HCT116 (cell line): Measurements from ENCODE around the gene NCAPD2. TPM values are rescaled to one million over a fixed set of nuclear protein-coding genes. Genes with fewer than 3 reads are reported as not detected.

ENCODE experiments used
- ATAC-seq: fragments of 200-7000 bp; cut with Tn5 transposase; 2 replicates; pipeline ENCODE4 v1.9.1; 2020; ENCODE audit warnings: mild to moderate bottlenecking, moderate library complexity
- BruUV-seq: library from RNA; stranded (reverse); fragments of 400-500 nt; replicated peaks from 2 replicates; lab custom pipeline; 2021; lab: Mats Ljungman, UMichigan
- CTCF ChIA-PET: fragments of 300-600 bp; sonication (Branson Sonifier 250); formaldehyde crosslinking; loops from one replicate; lab custom pipeline; 2021; ENCODE audit warnings: antibody characterized with exemption; lab: Charles Lee
- POLR2A ChIA-PET: fragments of 300-600, 350-600 bp; sonication (Branson Sonifier 250); formaldehyde crosslinking; loops from one replicate; lab custom pipeline; 2021; ENCODE audit warnings: antibody characterized with exemption; lab: Charles Lee
- RAD21 ChIA-PET, 2 experiments: fragments of 300-600 bp; sonication (Branson Sonifier 250); formaldehyde crosslinking; loops; one replicate each; lab custom pipeline; 2023; ENCODE audit warnings: low total read pairs in 2 of 2; ENCODE audit not compliant: uncharacterized antibody in 2 of 2, unreplicated experiment in 2 of 2, low non-redundant PET in 1 of 2; lab: Charles Lee
- DNase-seq: peaks from one replicate; pipeline ENCODE4 v3.0.0-alpha.2; 2010; ENCODE audit warnings: low read depth, low spot score
- H2AFZ ChIP-seq: fragments of 200-600 bp; shearing (Covaris generic), sonication (generic); 2 replicates; pipeline ENCODE4 v1.6.1; 2017; ENCODE audit warnings: low read depth, mixed run types, mixed read lengths, antibody characterized with exemption, low read length; ENCODE audit not compliant: poor library complexity, severe bottlenecking
- H3K27ac ChIP-seq: 2 replicates; pipeline ENCODE4 v1.5.1; 2012; ENCODE audit warnings: low read depth, low read length
- H3K27me3 ChIP-seq: fragments of 200-600 bp; sonication (generic); 2 replicates; pipeline ENCODE4 v1.6.1; 2016; ENCODE audit warnings: mixed run types, low read length, mixed read lengths; ENCODE audit not compliant: insufficient read depth
- H3K36me3 ChIP-seq, 2 experiments: fragments of 200-500 bp in 1 of 2; fragments of 200-600 bp in 1 of 2; sonication (Bioruptor generic) in 1 of 2; sonication (generic) in 1 of 2; 2 replicates each; pipeline versions ENCODE4 v1.5.1 to v1.6.1; 2014 to 2016; ENCODE audit warnings: low read length in 2 of 2, inconsistent platforms in 1 of 2, mixed read lengths in 1 of 2, mixed run types in 1 of 2; ENCODE audit not compliant: insufficient read depth in 2 of 2, control insufficient read depth in 1 of 2
- H3K4me1 ChIP-seq, 2 experiments: fragments of 200-600 bp in 1 of 2; sonication (generic) in 1 of 2; 2 replicates each; pipeline versions ENCODE4 v1.5.1 to v1.6.1; 2012 to 2017; ENCODE audit warnings: low read length in 2 of 2, inconsistent platforms in 1 of 2, mild to moderate bottlenecking in 1 of 2, mixed read lengths in 1 of 2, mixed run types in 1 of 2, moderate library complexity in 1 of 2; ENCODE audit not compliant: insufficient read depth in 2 of 2, control insufficient read depth in 1 of 2
- H3K4me2 ChIP-seq: fragments of 200-600 bp; sonication (generic); 2 replicates; pipeline ENCODE4 v1.6.1; 2017; ENCODE audit warnings: mixed run types, low read length, mixed read lengths
- H3K4me3 ChIP-seq, 2 experiments: fragments of 200-600 bp in 1 of 2; sonication (generic) in 1 of 2; replicated peaks in 1 of 2; 2 replicates each; pipeline ENCODE4 v1.5.1; 2011 to 2016; ENCODE audit warnings: low read length in 2 of 2, control low read depth in 1 of 2, low read depth in 1 of 2, mild to moderate bottlenecking in 1 of 2, mixed read lengths in 1 of 2, mixed run types in 1 of 2
- H3K79me2 ChIP-seq: fragments of 200-600 bp; sonication (generic); 2 replicates; pipeline ENCODE4 v1.6.1; 2017; ENCODE audit warnings: mild to moderate bottlenecking, mixed run types, low read length, moderate library complexity, mixed read lengths; ENCODE audit not compliant: insufficient read depth
- H3K9ac ChIP-seq: fragments of 200-600 bp; sonication (generic); 2 replicates; pipeline ENCODE4 v1.6.1; 2016; ENCODE audit warnings: low read length, mixed read lengths
- H3K9me2 ChIP-seq: fragments of 200-600 bp; sonication (generic), shearing (Covaris generic); 2 replicates; pipeline ENCODE4 v1.6.1; 2017; ENCODE audit warnings: mixed run types, mild to moderate bottlenecking, moderate library complexity; ENCODE audit not compliant: insufficient read depth
- H3K9me3 ChIP-seq, 2 experiments: fragments of 200-500 bp in 1 of 2; fragments of 200-600 bp in 1 of 2; sonication (Bioruptor generic) in 1 of 2; sonication (generic) in 1 of 2; 2 replicates each; pipeline ENCODE4 v1.6.1; 2014 to 2017; ENCODE audit warnings: low read length in 2 of 2, mixed read lengths in 2 of 2, inconsistent platforms in 1 of 2, low read depth in 1 of 2, mild to moderate bottlenecking in 1 of 2, mixed run types in 1 of 2, moderate library complexity in 1 of 2; ENCODE audit not compliant: control insufficient read depth in 1 of 2, insufficient read depth in 1 of 2
- H4K20me1 ChIP-seq: fragments of 200-600 bp; sonication (generic), shearing (Covaris generic); 2 replicates; pipeline ENCODE4 v1.6.1; 2017; ENCODE audit warnings: mixed run types, mild to moderate bottlenecking, moderate library complexity; ENCODE audit not compliant: insufficient read depth
- CBX3 ChIP-seq: IDR thresholded peaks from 2 replicates; pipeline ENCODE4 v1.6.1; 2012; ENCODE audit warnings: low read depth
- CEBPB ChIP-seq: IDR thresholded peaks from 2 replicates; pipeline ENCODE4 v1.6.1; 2012; ENCODE audit warnings: low read depth
- ELF1 ChIP-seq: IDR thresholded peaks from 2 replicates; pipeline ENCODE4 v1.6.1; 2012; ENCODE audit warnings: low read depth, borderline replicate concordance
- EZH2 ChIP-seq: fragments of 200-600 bp; sonication (generic); IDR thresholded peaks from 2 replicates; pipeline ENCODE4 v1.6.1; 2017; ENCODE audit warnings: antibody characterized with exemption, mixed run types
- EZH2phosphoT487 ChIP-seq: fragments of 200-600 bp; IDR thresholded peaks from 2 replicates; pipeline ENCODE4 v1.6.1; 2018; ENCODE audit warnings: antibody characterized with exemption, borderline replicate concordance
- FOSL1 ChIP-seq: IDR thresholded peaks from 2 replicates; pipeline ENCODE4 v1.6.1; 2012; ENCODE audit warnings: low read depth
- MAX ChIP-seq: IDR thresholded peaks from 2 replicates; pipeline ENCODE4 v1.6.1; 2012
- RAD21 ChIP-seq: IDR thresholded peaks from 2 replicates; pipeline ENCODE4 v1.6.1; 2012; ENCODE audit warnings: low read depth, mild to moderate bottlenecking
- SIN3A ChIP-seq: IDR thresholded peaks from 2 replicates; pipeline ENCODE4 v1.6.1; 2012; ENCODE audit warnings: low read depth
- SRF ChIP-seq: IDR thresholded peaks from 2 replicates; pipeline ENCODE4 v1.6.1; 2012; ENCODE audit warnings: low read depth
- TCF7L2 ChIP-seq: IDR thresholded peaks from 2 replicates; pipeline ENCODE4 v1.7.0; 2011; ENCODE audit warnings: borderline replicate concordance, inconsistent platforms; ENCODE audit not compliant: insufficient read depth, insufficient read length; ENCODE audit errors: extremely low read depth
- YY1 ChIP-seq: IDR thresholded peaks from 2 replicates; pipeline ENCODE4 v1.6.1; 2011; ENCODE audit warnings: low read length, low read depth, moderate library complexity, mild to moderate bottlenecking; ENCODE audit not compliant: insufficient replicate concordance; ENCODE audit errors: extremely low read depth
- ZFX ChIP-seq: fragments of 450-650 bp; IDR thresholded peaks from 2 replicates; pipeline ENCODE4 v1.6.1; 2017
- intact Hi-C: fragments of 100-400 bp; cut with micrococcal nuclease; formaldehyde crosslinking; loops from 2 replicates; pipeline ENCODE4 v1.10.0; 2022
- total RNA-seq: library from RNA; stranded (reverse); gene quantifications from one replicate; pipeline ENCODE4 v1.2.1, GENCODE V29; 2021; ENCODE audit not compliant: unreplicated experiment
- TF ChIP-seq, protein P1 (sequence below): IDR thresholded peaks from 2 replicates; pipeline ENCODE4 v1.6.1; 2011; ENCODE audit warnings: mild to moderate bottlenecking, low read length, moderate library complexity; ENCODE audit not compliant: insufficient replicate concordance; ENCODE audit errors: extremely low read depth
- TF ChIP-seq, protein P2 (sequence below): IDR thresholded peaks from 2 replicates; pipeline ENCODE4 v1.6.1; 2012

NCAPD2 gene
- total RNA-seq, 1 experiment from 2014 or later = 177 TPM

- TF ChIP-seq, protein P1, sequence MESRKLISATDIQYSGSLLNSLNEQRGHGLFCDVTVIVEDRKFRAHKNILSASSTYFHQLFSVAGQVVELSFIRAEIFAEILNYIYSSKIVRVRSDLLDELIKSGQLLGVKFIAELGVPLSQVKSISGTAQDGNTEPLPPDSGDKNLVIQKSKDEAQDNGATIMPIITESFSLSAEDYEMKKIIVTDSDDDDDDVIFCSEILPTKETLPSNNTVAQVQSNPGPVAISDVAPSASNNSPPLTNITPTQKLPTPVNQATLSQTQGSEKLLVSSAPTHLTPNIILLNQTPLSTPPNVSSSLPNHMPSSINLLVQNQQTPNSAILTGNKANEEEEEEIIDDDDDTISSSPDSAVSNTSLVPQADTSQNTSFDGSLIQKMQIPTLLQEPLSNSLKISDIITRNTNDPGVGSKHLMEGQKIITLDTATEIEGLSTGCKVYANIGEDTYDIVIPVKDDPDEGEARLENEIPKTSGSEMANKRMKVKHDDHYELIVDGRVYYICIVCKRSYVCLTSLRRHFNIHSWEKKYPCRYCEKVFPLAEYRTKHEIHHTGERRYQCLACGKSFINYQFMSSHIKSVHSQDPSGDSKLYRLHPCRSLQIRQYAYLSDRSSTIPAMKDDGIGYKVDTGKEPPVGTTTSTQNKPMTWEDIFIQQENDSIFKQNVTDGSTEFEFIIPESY = no peak
- TF ChIP-seq EZH2phosphoT487 = no peak
- no peak for TF ChIP-seq EZH2
- TF ChIP-seq CEBPB = no peak
- TF ChIP-seq SIN3A = no peak
- TF ChIP-seq MAX = no peak
- TF ChIP-seq ELF1 = no peak
- TF ChIP-seq ZFX = no peak
Measured at GRCh38 chr12:6528539-6529235, 34.8 kb downstream of the NCAPD2 start (continued).

- ChIA-PET POLR2A (interaction anchor here (1.9 kb wide), 1 partner anchor 9 kb away, joined by 6 read pairs; no protein-coding TSS in a partner anchor), CTCF (interaction anchor here (0.8 to 1.2 kb wide), 2 partner anchors 8 to 10 kb away, joined by 3 to 5 read pairs; no protein-coding TSS in a partner anchor)
- H3K9ac ChIP-seq = no peak overlapping the region
- H3K4me1 ChIP-seq = peaks cover 13 to 32% of the 10 kb centered on the region in 2 experiments
- no peaks in the 10 kb centered on the region for H3K9me3 ChIP-seq
- intact Hi-C loops = no loop called here
- no TSS peak for BruUV-seq
- ATAC-seq (no peak), DNase-seq (no peak)
- no peak overlapping the region for H3K4me3 ChIP-seq
- no peaks in the 10 kb centered on the region for H4K20me1 ChIP-seq
- TF ChIP-seq, protein P1 = no peak
- TF ChIP-seq, protein P2, sequence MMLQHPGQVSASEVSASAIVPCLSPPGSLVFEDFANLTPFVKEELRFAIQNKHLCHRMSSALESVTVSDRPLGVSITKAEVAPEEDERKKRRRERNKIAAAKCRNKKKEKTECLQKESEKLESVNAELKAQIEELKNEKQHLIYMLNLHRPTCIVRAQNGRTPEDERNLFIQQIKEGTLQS = no peak
- no peak for TF ChIP-seq TCF7L2
- TF ChIP-seq FOSL1 = no peak
- TF ChIP-seq SRF = no peak
- TF ChIP-seq EZH2phosphoT487 = no peak
- TF ChIP-seq CEBPB = no peak
- no peak for TF ChIP-seq CBX3
- no peak for TF ChIP-seq YY1
- no peak for TF ChIP-seq RAD21
- TF ChIP-seq, all 23 proteins: peak for 0
- Histone ChIP-seq H3K79me2 (peaks cover 21% of the 10 kb centered on the region; the same call in 1 of the 2 replicates), H3K27ac (no peak overlapping the region), H3K4me2 (no peak overlapping the region), H3K27me3 (no peaks in the 10 kb centered on the region), H3K36me3 (peaks cover 36 to 75% of the 10 kb centered on the region in 2 experiments; a peak in 3 of 4 replicates), H3K9me2 (no peaks in the 10 kb centered on the region), H2AFZ (no peak overlapping the region)
- RAD21 ChIA-PET = no interaction called here
Measured at GRCh38 chr12:6529291-6529737, 35.4 kb downstream of the NCAPD2 start.
